ENCODE data around the gene ALG8. TPM values are rescaled to one million over a fixed set of nuclear protein-coding genes. Genes with fewer than 3 reads are reported as not detected.

ALG8 gene
- total RNA-seq, 1 donor from 2014 or later, result 43.7 TPM

DNA sequence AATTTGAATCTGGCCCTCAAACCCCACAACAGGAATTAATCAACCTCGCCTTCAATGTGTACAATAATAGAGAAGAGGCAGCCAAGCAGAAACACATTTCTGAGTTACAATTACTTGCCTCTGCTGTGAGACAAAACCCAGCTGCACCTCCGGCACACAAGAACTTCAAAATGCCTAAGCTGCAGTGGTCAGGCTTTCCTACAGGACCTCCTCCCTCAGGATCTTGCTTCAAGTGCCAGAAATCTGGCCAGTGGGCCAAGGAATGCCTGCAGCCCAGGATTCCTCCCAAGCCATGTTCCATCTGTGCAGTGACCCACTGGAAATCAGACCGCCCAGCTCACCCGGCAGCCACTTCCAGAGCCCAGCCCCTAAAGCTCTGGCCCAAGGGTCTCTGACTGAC, 56.4 kb downstream of the ALG8 start:
- H3K9ac ChIP-seq (ENCODE audit: low read length), result no peak overlapping the region
- Mint-ChIP-seq H3K36me3 (ENCODE audit: low read depth, unreplicated experiment) (no peaks in the 10 kb centered on the region), H3K27ac (ENCODE audit: unreplicated experiment) (no peak overlapping the region), H3K4me1 (ENCODE audit: low read depth, unreplicated experiment) (peaks cover 20% of the 10 kb centered on the region), H3K9me3 (ENCODE audit: unreplicated experiment) (no peaks in the 10 kb centered on the region), H3K4me3 (ENCODE audit: unreplicated experiment) (no peak overlapping the region), H3K27me3 (ENCODE audit: low read depth, unreplicated experiment) (no peaks in the 10 kb centered on the region)
- peaks cover 20% of the 10 kb centered on the region for H3K79me2 ChIP-seq (ENCODE audit: insufficient read depth, low read length)
- H3K4me2 ChIP-seq (ENCODE audit: low read length), result no peak overlapping the region
- no peaks in the 10 kb centered on the region for H3K9me3 ChIP-seq (ENCODE audit: insufficient read depth, low read depth, low read length)
- DNase-seq (ENCODE audit: low read depth), result peak; percentile 88
- no peaks in the 10 kb centered on the region for H3K36me3 ChIP-seq (ENCODE audit: insufficient read depth, low read length)
- no peak for FAIRE-seq
- no peak overlapping the region for H2AFZ ChIP-seq (ENCODE audit: low read depth, low read length)
- H3K27me3 ChIP-seq (ENCODE audit: insufficient read depth, low read length), result no peaks in the 10 kb centered on the region
- no peak overlapping the region for H3K4me3 ChIP-seq (ENCODE audit: insufficient read depth, low read depth, low read length)
- H3K4me1 ChIP-seq (ENCODE audit: insufficient read depth, low read length), result peaks cover 25% of the 10 kb centered on the region
- no peak for TF ChIP-seq EZH2 (IDR thresholded peaks at IDR 0.05; ENCODE audit: insufficient read depth, low read length)
- TF ChIP-seq, protein P1, sequence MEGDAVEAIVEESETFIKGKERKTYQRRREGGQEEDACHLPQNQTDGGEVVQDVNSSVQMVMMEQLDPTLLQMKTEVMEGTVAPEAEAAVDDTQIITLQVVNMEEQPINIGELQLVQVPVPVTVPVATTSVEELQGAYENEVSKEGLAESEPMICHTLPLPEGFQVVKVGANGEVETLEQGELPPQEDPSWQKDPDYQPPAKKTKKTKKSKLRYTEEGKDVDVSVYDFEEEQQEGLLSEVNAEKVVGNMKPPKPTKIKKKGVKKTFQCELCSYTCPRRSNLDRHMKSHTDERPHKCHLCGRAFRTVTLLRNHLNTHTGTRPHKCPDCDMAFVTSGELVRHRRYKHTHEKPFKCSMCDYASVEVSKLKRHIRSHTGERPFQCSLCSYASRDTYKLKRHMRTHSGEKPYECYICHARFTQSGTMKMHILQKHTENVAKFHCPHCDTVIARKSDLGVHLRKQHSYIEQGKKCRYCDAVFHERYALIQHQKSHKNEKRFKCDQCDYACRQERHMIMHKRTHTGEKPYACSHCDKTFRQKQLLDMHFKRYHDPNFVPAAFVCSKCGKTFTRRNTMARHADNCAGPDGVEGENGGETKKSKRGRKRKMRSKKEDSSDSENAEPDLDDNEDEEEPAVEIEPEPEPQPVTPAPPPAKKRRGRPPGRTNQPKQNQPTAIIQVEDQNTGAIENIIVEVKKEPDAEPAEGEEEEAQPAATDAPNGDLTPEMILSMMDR (IDR thresholded peaks at IDR 0.05; ENCODE audit: insufficient read depth, low read depth, low read length), result no peak
- peaks cover 11% of the 10 kb centered on the region for H4K20me1 ChIP-seq (ENCODE audit: insufficient read depth, low read length)
- no peak overlapping the region for H3K27ac ChIP-seq (ENCODE audit: low read depth, low read length)

DNA sequence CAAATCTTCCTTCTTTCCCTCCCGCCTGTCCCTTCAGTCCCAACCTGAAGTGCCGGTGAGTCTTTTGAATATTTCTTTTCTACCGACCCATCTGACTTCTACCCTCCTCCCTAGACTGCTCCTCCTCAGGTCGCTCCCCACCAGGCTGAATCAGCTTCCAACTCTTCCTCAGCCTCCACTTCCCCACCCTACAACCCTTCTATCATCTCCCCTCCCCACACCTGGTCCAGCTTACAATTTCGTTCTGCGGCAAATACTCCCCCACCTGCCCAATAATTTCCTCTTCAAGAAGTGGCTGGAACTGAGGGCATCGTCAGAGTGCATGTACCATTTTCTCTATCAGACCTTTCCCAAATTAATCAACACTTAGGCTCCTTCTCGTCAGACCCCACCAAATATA, 57.3 kb downstream of the ALG8 start:
- H3K27ac Mint-ChIP-seq (ENCODE audit: unreplicated experiment), result peak overlapping the region; percentile 2
- H3K4me1 ChIP-seq (ENCODE audit: insufficient read depth, low read length), result peaks cover 29% of the 10 kb centered on the region

DNA sequence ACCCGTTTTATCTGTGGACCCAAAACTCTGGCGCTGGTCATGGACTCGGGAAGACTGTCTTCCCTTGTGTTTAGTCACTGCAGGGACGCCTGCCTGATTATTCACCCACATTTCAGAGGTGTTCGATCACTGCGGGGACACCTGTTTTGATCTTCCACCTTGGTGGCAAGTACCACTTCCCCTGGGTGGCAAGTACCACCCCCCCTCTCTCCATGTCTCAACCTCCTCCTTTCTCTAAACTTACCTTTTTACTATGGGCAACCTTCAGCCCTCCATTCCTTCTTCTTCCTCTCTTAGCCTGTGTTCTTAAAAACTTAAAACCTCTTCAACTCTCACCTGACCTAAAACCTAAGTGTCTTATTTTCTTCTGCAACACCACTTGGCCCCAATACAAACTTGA, 57.8 kb downstream of the ALG8 start:
- Histone ChIP-seq H3K9ac (ENCODE audit: low read length) (no peak overlapping the region), H3K4me3 (ENCODE audit: insufficient read depth, low read depth, low read length) (no peak overlapping the region), H2AFZ (ENCODE audit: low read depth, low read length) (peak overlapping the region; percentile 19), H3K9me3 (ENCODE audit: insufficient read depth, low read depth, low read length) (no peaks in the 10 kb centered on the region), H3K27me3 (ENCODE audit: insufficient read depth, low read length) (no peaks in the 10 kb centered on the region), H3K36me3 (ENCODE audit: insufficient read depth, low read length) (no peaks in the 10 kb centered on the region), H3K27ac (ENCODE audit: low read depth, low read length) (peak overlapping the region; percentile 45), H3K4me2 (ENCODE audit: low read length) (peak overlapping the region; percentile 94), H3K4me1 (ENCODE audit: insufficient read depth, low read length) (peaks cover 32% of the 10 kb centered on the region), H4K20me1 (ENCODE audit: insufficient read depth, low read length) (peaks cover 25% of the 10 kb centered on the region), H3K79me2 (ENCODE audit: insufficient read depth, low read length) (peaks cover 34% of the 10 kb centered on the region)
- Mint-ChIP-seq H3K27me3 (ENCODE audit: low read depth, unreplicated experiment) (no peaks in the 10 kb centered on the region), H3K4me1 (ENCODE audit: low read depth, unreplicated experiment) (peaks cover 16% of the 10 kb centered on the region), H3K4me3 (ENCODE audit: unreplicated experiment) (peak overlapping the region; percentile 47), H3K27ac (ENCODE audit: unreplicated experiment) (peak overlapping the region; percentile 2), H3K36me3 (ENCODE audit: low read depth, unreplicated experiment) (no peaks in the 10 kb centered on the region), H3K9me3 (ENCODE audit: unreplicated experiment) (no peaks in the 10 kb centered on the region)
- DNase-seq (ENCODE audit: low read depth), result no peak
- FAIRE-seq, result no peak
- no peak for TF ChIP-seq EZH2 (IDR thresholded peaks at IDR 0.05; ENCODE audit: insufficient read depth, low read length)

More for the DNA sequence above, 57.3 kb downstream of the ALG8 start:
- no peak overlapping the region for H3K4me2 ChIP-seq (ENCODE audit: low read length)
- no peak for FAIRE-seq
- no peak overlapping the region for H3K9ac ChIP-seq (ENCODE audit: low read length)
- H3K4me3 ChIP-seq (ENCODE audit: insufficient read depth, low read depth, low read length), result no peak overlapping the region
- Mint-ChIP-seq H3K9me3 (ENCODE audit: unreplicated experiment) (no peaks in the 10 kb centered on the region), H3K4me3 (ENCODE audit: unreplicated experiment) (peak overlapping the region; percentile 70), H3K4me1 (ENCODE audit: low read depth, unreplicated experiment) (peaks cover 20% of the 10 kb centered on the region), H3K27me3 (ENCODE audit: low read depth, unreplicated experiment) (no peaks in the 10 kb centered on the region), H3K36me3 (ENCODE audit: low read depth, unreplicated experiment) (no peaks in the 10 kb centered on the region)
- peaks cover 29% of the 10 kb centered on the region for H3K79me2 ChIP-seq (ENCODE audit: insufficient read depth, low read length)
- DNase-seq (ENCODE audit: low read depth), result no peak
- peaks cover 19% of the 10 kb centered on the region for H4K20me1 ChIP-seq (ENCODE audit: insufficient read depth, low read length)
- H3K27me3 ChIP-seq (ENCODE audit: insufficient read depth, low read length), result no peaks in the 10 kb centered on the region
- H2AFZ ChIP-seq (ENCODE audit: low read depth, low read length), result no peak overlapping the region
- no peaks in the 10 kb centered on the region for H3K36me3 ChIP-seq (ENCODE audit: insufficient read depth, low read length)
- H3K9me3 ChIP-seq (ENCODE audit: insufficient read depth, low read depth, low read length), result no peaks in the 10 kb centered on the region
- H3K27ac ChIP-seq (ENCODE audit: low read depth, low read length), result no peak overlapping the region
- TF ChIP-seq, protein P1 (IDR thresholded peaks at IDR 0.05; ENCODE audit: insufficient read depth, low read depth, low read length), result no peak
- no peak for TF ChIP-seq EZH2 (IDR thresholded peaks at IDR 0.05; ENCODE audit: insufficient read depth, low read length)
